ENCODE measurements around the gene SEC22C.

SEC22C gene

DNA sequence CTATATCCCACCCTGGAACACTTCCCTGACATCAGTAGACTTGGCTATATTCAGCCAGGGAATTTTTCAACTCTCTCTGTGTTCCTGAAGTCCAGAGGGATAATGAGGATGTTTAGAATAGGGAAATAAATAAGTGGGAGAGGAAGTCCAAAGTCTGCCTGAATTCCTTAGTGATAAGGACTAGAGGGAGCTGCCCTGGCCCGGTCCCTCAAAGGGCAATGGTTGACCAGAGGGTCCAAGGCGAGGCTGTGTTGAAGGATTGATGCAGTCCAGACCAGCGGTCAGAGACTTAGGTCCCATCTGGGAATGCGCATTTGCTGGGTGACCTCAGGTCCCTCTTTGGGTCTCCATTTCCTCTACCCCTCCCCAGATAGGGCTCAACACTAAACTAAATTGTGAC, 71.4 kb downstream of the SEC22C start:
- no peak for DNase-seq

DNA sequence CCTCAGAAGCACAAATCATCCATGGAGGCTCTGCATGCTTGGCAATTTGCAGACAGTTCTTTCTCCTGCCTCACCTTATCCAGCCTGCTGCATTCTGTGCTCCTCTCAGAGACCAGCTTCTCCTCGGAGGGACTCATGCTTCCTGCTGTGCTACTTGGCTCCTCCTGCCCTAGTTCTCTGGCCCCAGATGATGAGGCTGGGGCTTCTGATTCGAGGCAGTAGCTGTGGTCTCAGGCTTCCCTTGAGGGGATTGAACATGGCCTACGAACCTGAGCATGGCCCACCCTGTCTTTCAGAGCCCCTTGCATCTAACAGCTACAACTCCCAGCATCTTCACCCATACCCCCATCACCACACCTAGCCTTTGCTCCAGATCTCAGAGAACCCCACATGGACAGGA, 72.7 kb downstream of the SEC22C start:
- no peak for DNase-seq

DNA sequence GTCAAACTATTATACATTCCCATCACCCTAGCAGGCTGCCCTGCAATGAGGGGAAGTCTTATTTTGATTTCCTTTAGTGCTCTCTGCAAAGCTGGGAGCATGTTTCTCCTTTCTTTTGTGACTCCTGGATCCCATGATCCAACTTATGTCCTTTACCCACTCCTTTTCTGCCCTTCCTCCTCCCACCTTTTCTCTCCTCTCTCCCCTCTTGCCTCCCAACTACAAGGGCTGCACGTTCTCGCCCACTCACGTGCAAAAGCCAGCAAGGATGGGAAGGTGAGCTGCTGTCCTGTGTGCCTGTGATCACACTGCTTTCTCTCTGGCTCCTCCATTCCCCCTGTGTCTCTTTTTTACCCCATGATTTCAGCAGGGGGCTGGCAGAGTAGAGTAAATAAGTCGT, 73.2 kb downstream of the SEC22C start:
- no peak for DNase-seq

DNA sequence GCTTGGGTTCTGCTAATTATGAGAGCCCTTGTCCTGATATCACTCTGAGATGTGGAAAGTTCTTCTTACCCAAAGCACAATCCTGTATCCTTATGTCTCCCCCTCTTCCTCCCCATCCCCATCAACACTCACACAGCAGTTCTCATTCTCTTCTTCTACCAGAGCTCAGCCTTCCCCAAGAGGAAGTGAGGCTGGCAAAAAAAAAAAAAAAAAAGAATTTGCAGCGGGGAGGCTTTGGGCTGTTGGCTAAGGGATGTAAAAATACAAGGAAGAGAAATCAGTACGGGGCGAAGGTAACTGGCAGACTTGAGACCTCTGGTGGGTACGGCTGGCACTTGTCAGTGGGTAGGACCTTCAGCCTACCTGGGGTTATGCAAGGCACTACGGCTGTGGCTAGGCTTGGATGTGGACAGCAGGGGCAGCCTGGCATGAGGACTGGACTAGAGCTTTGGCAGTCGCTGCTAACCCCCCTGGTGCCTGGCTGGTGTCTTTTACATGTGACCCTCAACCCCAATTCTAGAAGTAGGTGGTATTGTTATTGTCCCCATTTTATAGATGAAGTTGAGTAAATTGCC, 73.9 kb downstream of the SEC22C start:
- DNase-seq, result peak; percentile 2

DNA sequence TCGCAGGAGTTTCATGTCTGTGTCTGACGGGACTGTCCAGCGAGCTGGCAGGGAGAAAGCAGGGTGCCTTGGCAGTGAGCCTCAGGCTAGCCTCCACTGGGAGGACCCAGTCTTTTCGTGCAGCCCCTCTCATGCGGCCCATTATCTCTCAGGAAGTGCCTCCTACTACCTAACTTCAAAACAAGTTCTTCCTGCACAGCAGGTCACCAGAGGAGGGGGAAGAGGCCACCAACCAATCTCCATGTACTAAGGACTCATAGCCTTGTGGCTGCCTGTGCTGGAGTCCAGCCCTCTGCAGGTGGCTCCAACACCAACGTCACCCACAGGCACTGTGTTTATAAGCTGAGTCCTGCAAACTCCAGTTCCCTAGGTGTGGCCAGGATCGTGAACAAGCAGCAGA, 74.5 kb downstream of the SEC22C start:
- peak; percentile 6 for DNase-seq

DNA sequence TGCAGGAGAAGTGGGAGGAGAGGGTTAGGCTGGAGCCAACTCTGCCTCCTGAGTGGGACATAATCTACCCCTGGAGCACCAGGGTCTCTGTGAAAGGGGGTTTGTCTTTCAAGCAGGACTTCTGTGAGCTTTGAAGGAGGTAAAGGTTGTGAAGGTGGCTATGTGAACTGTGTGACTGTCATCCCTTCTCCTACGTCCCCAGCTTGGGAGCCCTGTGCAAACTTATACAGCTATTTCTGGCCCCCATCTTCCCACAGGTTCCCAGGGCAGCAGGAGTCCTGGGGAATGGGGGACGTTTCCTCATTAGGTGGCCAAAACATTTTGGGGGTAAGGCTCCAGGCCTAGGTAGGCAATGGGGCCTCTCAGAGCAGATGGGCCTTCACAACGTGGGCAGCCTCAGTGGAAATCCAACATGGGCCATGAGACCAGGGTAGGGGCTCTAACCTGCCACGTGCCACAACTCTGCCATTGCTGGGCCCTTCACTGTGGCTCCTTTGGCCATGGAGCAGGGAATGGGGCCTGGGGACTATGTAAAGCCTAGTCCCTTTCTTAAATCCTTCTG, 75.8 kb downstream of the SEC22C start:
- peak; percentile 5 for DNase-seq

DNA sequence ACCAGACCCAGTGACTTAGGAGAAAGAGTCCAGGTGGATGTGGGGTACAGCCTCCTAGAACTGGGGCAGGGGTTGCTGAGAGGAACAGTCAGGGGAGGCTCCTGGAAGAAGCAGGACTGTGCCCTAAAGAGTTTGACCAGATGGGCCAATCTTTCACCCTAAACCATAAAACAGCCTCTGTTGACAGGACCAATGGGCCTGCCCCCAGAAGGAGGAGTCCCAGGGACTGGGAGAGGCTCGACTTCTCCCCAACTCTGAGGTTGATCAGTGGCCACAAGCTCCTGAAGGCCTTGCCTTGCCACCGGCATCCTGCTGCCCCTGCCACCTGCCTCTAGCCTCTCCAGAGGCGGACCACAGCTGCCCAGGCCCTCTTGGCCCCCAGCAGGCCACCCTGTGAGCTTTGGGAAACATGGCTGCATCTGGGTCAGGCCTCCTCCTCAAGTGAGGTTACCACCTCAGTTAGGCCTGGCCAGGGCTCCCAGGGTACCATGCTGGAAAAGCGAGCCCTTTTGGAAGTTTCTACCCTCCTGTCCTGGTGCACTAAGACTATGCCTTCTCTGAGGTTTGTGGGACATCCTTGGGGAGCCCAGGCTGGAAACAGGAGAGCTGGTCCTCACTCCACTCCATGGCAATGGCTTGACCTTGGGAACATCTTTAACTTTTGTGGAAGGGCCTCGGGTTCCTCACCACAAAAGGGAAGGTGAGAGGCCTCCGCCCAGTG, 76.5 kb downstream of the SEC22C start:
- peak; percentile 5 for DNase-seq

DNA sequence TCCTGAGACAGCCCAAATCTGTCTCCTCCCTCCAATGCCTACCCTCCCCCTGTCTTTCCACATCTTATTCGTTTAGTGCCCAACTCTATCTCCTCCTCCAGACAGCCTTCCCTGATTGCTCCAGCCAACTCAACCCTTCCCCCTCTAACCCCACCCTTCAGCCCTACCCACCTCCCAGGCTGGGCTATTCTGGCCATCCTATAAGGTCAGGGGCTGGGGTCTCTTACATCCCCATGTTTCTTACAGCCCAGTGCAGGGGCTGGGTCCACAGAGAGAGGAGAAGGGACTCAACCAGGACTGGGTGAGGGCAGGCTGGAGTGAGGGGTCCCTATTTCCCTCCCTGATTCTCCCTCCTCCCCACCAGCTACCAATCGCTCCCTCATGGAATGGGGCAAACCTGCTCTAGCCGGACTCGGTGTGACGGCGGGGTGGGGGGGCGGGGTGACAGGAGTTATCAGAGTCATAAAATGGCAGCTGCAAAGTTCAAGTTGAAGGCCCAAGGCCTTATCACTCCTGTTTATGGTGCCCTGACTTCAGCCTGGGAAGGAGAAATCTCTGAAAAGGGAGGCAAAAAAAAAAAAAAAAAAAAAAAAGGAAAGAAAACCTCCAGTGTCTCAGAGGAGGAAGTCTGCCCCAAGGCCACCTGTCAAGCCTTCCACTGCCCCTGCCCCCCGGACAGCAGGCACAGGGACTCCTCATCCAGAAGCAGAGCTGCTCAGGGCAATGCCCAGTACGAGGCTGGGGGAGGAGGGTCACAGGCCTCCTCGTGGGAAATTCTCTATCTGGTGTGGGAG, 77.2 kb downstream of the SEC22C start:
- DNase-seq, result peak; percentile 5

DNA sequence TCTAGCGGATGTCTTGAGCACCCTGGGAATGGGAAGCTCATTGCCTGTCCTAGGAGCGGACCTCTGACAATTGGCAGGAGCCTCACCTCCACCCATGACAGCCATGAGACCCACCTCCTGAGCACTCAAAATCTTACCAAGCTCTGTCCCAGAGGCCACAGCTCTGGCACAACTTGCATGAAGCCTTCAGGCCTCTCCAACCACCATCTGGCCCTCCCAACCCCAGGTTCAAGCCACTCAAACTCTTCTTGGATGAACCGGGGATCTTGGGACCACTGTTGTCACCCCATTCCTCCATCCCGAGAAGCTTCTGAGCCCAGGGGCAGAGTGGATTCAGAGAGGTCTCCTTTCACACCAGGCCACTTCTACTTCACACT, 77.8 kb downstream of the SEC22C start:
- DNase-seq, result peak; percentile 6

DNA sequence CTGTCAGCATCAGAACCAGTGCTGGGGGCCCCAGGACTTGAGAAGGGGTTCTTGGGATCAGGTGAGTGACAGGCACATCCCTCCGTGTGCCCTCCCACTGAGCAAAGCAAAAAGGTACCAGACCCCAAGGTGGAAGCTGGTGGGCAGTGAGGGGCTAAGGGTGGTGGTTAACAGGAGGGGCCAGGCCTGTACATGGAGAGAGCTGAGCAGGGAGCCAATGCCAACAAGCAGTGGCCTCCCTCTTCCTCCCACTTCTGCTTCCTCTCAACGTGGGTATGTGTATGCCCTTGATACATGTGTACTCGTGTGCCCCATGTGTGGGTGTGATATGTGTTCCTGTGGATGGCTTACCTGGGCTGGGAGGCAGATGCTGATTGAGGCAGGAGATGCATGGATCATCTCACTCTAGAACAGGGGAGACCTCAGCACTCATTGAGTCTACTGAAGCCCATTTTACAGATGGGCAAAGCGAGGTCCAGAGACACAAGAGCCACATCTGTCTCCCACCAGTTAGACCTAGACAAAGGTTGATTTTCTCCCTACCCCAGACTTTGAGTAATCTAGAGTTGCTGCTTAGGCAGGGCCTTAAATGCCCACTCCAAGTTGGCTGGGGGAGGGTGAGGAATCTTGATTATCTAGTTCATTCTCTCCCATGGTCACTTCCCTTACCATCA, 78.4 kb downstream of the SEC22C start:
- DNase-seq, result peak; percentile 11

DNA sequence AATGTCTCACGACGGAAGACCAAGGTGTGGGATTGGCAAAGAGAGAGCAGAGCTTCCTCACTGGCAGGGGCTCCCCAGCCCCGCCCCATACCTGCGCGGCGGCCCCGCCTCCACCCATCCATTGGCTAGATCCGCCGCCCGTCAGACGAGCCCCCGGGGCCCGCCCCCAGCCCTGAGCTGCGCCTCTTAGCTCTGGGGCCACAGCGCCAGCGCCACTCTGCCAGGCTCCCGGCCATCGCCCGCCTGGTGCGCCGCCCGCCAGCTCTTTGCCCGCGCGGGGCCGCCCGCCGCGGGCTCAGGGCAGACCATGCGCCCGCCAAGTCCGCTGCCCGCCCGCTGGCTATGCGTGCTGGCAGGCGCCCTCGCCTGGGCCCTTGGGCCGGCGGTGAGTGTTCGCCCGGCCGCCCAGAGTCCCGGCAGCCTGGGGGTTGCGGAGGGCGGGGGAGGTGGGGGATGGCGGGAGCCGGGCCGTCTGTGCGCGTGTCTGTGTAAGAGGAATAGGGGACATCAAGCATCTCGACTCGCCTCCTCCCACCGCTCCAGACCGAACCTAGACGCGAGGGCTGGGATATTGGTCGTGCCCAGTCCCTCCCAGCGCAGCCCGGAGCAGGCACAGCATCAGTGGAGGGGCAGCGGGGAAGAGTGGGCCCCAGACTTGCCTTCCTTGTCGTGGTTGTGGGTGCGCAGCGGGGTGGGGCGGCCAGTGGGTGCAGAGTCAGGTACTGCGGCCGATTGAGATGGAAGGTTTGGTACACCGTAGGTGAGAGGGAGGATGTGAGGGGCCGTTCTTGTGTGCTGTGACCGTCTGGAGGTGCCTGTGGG, 79.1 kb downstream of the SEC22C start, which contains the start of gene VIPR1:
Gene VIPR1, plus strand, starts transcription at position 215 of the 822 bp plus-strand sequence. Its CDS starts 93 bp downstream, at position 308.
- DNase-seq, result peak; percentile 67

DNA sequence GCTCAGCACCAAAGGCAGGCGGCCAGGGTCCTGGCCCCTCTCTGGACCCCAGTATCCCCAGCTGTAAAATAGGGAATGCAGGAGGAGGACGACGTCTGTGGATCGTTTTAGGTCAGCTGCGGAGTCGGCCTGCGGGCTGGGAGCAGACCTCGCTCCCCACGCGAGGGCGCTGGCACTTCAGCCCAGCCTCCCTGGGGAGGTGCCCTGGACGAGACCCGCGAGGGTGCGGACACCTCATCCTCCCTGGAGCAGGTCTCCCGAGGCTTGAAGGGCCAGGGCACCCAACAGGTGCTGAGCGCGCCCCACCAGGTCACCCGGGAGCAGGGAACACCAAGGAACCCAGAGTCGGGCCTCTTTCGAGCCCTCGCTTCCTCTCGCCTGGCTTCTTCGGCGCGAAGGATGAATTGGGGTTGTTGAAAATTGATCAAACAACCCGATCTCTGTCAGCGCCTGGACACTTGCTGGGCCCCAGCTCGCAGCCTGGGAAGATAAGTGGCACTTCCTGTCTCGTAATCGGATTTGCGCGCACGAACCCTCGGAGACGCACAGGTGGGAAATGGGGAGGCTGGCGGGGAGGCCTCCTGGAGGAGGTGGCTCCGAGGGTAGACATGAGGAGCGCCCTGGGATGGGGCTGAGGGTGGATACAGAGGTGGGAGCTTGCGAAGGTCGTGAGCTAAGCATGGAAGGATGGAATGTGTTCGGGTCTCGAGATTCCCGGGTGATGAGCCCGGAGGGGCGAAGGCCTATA, 79.9 kb downstream of the SEC22C start:
- DNase-seq, result peak; percentile 32

DNA sequence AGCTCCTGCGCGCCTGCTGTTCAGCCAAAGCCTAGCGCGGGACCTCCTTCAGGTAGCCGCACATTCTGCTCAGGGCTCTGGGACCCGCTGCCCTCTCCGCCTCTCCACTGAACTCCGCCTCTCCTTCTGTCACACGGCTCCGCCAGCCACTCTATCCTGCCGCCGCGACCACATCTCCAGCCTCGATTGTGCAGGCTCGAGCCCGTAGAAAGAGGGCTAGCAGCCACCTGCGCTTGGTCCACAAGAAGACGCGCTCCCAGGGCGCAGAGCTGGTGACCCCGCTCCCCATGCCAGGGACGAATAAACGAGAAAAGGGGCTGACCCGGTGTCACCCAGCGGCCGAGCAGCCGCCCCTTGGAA, 80.5 kb downstream of the SEC22C start:
- DNase-seq, result peak; percentile 21

DNA sequence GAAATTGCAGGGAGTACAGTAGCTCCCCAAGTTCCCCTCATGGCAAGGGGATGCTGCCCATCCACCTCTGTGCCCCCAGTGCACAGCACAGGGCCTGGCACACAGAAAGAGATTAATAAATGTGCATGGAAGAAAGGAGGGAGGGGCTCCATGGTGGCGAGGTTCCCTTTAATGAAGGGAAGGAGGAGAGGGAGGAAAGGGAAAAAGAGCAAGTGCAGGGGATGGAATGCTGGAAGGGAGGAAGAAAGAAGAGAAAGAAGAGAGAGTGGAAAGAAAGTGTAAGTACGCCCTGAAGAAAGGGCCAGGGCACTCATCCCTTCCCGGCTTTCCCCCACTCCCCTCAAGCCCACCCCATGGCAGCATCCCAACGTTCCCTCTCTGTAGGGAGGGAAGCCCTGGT, 80.9 kb downstream of the SEC22C start:
- peak; percentile 12 for DNase-seq

DNA sequence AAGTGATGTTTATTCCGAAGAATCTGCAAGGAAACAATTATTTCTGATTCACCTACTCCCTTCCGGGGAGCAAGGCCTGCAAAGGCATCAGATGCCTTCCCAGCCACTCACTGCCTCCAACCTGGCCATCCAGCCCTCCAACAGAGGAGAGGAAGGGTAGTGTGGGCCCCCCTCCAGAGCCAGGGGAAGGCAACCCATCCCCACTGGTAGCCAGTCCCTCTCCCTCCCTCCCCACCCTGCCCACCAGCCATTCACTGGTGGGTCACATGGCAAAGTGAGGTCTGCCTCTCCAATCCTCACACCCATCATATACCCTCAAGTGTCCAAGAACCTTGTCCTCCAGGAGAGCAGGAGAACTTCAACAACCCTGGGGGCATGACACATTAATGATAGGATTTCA, 81.7 kb downstream of the SEC22C start:
- peak; percentile 2 for DNase-seq

DNA sequence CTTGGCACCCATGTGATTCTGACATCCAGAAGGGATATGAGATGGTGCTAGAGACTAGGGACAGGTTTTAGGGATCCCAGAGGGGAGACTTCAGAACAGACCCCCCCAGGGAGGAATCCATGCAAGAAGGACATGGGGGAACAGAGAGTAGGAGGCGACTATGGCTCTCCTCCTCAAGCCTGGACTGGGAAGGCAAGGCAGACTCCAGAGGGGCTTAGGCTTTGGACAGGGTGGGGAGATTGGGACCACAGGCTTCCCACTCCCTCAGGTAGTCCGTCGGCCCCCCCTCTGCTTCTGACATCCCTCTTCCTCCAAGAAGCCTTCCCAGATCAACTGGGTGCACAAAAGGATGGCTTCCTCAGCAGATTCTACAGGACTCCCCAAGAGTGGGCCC, 82.3 kb downstream of the SEC22C start:
- peak; percentile 2 for DNase-seq

DNA sequence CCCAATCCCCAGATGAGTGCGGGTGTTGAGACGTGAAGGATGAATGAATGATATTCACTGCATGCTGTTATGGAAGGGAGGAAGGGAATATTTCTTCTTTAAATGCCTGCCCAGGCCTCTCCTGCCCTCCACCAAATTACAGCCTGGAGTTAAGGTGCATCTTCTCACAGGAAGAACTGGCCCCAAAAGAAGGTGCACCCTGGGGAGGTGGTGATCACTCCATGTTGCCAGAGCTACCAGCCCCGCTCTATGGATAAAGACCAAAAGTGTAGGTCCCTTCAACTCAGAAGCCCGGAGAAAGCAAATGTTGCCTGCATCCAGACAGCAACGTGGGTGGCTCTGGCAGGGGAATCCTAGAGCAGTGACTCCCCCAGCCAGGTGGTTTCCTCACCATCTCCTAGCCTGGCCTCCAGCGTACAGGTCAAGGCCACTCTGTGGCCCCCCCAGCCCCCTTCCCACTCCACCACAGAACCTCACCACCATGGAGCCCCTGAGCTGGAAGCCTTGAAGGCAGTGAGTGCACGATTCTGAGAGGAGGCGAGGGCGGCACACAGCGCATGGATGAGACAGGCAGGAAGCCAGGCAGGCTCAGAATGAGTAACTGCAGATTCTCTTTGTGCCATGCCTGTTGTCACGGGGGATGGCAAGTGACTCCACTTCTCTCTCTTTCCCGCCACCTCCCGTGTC, 82.8 kb downstream of the SEC22C start:
- DNase-seq, result peak; percentile 8

DNA sequence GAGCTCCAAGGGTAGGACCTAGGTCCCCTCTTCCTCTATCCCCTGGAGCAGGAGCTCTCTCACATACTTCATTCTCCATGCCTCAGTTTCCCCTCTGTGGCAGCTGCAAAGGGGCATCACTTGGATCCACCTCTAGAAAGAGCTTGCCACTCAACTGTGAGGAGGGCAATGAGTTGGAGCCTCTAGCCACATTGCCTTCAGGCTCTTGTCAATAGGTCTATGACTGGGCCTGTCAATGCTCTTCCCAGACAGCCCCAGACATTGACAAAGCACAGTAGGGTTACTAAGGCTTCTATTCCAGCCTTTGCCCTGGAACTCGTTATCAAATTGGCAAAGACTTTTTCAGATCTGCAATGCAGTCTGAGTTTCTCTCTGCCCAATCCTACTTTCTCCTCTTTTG, 83.7 kb downstream of the SEC22C start:
- DNase-seq, result peak; percentile 3

Measured in femur (tissue), 1 donor.